ENCODE data around the gene EMP1.
"Not testable (repeated sequence)": the region's sequence is repeated elsewhere in the genome, so short reads cannot be mapped to it uniquely, and the experiment has no call there.

Gene EMP1

DNA sequence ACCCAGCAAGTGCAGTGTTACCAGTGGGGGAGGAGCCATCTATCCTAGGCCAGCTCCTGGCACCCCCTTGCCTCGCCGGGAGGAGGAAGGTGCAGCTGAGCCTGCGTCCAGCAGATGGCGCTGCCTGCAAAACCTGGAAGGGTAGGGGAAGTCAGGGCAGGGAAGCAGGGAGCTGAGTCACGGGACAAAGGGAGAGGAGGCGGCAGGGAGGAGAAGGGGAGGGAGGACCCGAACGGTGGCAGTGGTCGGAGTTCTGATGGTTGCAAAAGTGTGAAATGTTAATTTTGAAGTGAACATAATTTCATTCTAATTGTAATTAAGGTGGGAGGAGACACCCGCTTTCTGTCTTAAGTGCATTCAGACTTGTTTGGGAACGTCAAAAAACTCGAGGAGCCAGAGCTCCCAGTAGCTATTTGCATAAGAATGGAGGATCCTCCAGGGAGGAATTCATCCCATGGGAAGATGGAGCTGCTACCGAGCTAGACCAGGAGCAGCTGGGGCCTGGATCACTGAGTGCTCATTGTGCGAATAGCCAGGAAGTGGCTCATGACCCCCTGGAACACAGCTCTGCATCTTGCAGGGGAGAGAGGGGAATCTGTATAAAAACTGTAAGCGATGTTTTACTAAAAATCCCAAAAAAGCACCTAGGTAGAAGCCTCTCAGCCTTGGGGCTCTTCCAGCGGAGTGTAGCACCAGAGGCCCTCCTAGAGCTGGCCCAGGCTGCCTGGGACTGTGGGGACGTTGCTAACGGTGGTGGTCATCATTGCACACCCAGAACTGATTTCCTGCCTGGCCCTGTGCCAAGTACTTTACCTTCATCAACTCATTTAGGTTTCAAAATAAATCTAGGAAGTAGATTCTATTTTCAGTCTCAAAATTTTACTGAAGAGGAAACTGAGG, 59.5 kb downstream of the EMP1 start:
- DNase-seq (ENCODE audit: extremely low read depth, low read depth), result peak; percentile 88
- H3K4me3 ChIP-seq (replicated peaks; ENCODE audit: low read depth, low read length), result peak overlapping the region; percentile 27; the same call in 1 of the 2 replicates
- TF ChIP-seq CTCF (IDR thresholded peaks at IDR 0.05; ENCODE audit: low read depth, low read length, missing control alignments), result peak; percentile 100

DNA sequence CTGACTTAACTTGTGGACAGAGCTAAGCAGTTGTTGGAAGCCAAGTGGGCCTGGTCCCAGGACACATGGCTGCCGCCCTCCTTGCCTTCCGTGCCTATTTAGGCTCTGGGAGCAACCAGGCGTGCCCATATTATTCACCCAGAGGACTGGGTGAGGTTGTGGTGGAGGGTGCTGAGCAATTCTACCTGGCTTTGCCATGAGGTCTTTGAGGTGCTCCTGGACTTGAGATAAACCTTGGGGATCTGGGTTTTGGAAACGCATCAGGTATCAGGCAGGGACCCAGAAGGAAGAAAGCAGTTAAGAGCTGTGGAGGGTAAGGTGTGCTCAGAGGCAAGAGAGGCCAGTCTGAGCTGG, 60.1 kb downstream of the EMP1 start:
- no peak for DNase-seq (ENCODE audit: extremely low read depth, low read depth)
- no peak overlapping the region for H3K4me3 ChIP-seq (replicated peaks; ENCODE audit: low read depth, low read length)
- TF ChIP-seq CTCF (IDR thresholded peaks at IDR 0.05; ENCODE audit: low read depth, low read length, missing control alignments), result no peak

DNA sequence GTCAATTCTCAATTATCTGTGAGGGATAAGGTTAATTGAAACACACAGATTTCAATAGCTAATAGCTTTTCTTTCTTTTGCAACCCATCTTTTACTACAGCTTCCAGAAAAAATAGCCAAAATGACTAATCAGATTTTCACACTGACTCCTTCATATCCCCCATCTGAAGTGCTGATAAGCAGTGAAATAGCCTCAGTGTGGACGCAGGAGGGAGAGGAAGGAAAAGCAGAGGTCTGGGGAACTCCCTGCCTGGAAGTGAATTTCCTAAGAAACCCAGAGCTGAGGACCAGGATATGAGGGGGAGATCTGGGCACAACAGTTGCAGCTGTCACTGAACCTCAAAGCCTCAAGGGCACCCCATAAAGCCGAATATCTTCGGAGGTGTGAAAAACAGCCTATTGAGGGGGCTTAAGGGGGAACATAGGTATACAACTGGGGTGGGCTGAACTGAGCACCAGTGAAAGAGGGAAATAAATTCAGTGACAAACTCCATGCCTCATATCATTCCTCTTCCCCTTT, 60.9 kb downstream of the EMP1 start:
- no peak overlapping the region for H3K4me3 ChIP-seq (replicated peaks; ENCODE audit: low read depth, low read length)
- DNase-seq (ENCODE audit: extremely low read depth, low read depth), result no peak
- no peak for TF ChIP-seq CTCF (IDR thresholded peaks at IDR 0.05; ENCODE audit: low read depth, low read length, missing control alignments)

GRCh38 chr12:13258197-13258596, 61.7 kb downstream of the EMP1 start:
- H3K4me3 ChIP-seq (replicated peaks; ENCODE audit: low read depth, low read length), result no peak overlapping the region
- no peak for DNase-seq (ENCODE audit: extremely low read depth, low read depth)
- TF ChIP-seq CTCF (IDR thresholded peaks at IDR 0.05; ENCODE audit: low read depth, low read length, missing control alignments), result no peak

DNA sequence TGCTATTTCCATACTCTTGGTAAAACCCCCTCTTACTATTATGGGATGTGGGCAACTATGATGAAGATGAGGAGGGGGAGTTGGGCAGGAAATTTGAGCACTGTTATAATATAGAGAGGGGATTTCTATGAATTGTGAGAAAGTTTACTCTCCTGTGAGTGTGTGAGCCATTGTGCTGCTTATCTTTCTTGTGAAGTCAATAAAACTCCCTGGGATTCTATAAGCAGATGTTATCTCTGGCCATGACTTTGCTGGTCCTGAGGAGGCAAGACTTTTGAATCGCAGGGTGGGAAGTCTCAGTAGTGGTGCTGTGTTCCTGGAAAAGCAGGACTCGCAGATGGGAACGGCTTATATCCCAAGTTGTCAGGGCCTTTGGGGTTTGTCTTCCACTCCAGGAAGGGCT, 62.2 kb downstream of the EMP1 start:
- no peak for DNase-seq (ENCODE audit: extremely low read depth, low read depth)
- TF ChIP-seq CTCF (IDR thresholded peaks at IDR 0.05; ENCODE audit: low read depth, low read length, missing control alignments), result no peak

GRCh38 chr12:13259625-13260024, 63.1 kb downstream of the EMP1 start:
- not testable (repeated sequence) for H3K4me3 ChIP-seq (replicated peaks; ENCODE audit: low read depth, low read length)

More for the DNA sequence above, 62.2 kb downstream of the EMP1 start:
- no peak overlapping the region for H3K4me3 ChIP-seq (replicated peaks; ENCODE audit: low read depth, low read length)

GRCh38 chr12:13267826-13268225, 71.3 kb downstream of the EMP1 start:
- not testable (repeated sequence) for H3K4me3 ChIP-seq (replicated peaks; ENCODE audit: low read depth, low read length); DNase-seq (ENCODE audit: extremely low read depth, low read depth)

More at GRCh38 chr12:13259625-13260024, 63.1 kb downstream of the EMP1 start:
- DNase-seq (ENCODE audit: extremely low read depth, low read depth), result not testable (repeated sequence)

DNA sequence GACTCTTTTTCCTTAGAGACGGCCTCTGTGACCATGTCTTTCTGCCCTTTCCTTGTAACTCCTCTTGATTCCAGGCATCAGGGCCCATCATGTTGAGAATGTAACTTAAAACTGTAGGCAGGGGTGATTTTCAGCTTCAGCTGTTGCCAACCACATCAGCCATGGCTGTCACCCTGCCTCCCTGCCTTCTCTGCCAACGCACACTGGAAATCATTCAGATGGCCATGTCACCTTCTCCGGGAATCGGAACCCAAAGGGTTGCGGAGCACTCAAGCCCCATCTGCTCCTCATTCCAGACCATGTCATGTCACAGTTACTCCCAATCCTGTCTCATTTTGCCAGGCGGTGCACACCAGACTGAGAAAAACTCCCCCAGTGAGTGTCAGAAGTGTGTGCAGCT, 72.1 kb downstream of the EMP1 start:
- H3K4me3 ChIP-seq (replicated peaks; ENCODE audit: low read depth, low read length), result no peak overlapping the region
- no peak for TF ChIP-seq CTCF (IDR thresholded peaks at IDR 0.05; ENCODE audit: low read depth, low read length, missing control alignments)
- no peak for DNase-seq (ENCODE audit: extremely low read depth, low read depth)
